Epithelial cell of esophagus (primary cell): Measurements from ENCODE around the gene NAA10.

Experiments
- DNase-seq: peaks from one replicate; pipeline ENCODE4 v3.0.0; 2010; ENCODE audit warnings: low read depth
- H3K4me3 ChIP-seq: 2 replicates; pipeline ENCODE4 v1.5.1; 2011; ENCODE audit warnings: mild to moderate bottlenecking, low read length, control low read depth
- TF ChIP-seq, protein P1 (sequence below): IDR thresholded peaks from 2 replicates; pipeline ENCODE4 v1.5.1; 2011; ENCODE audit warnings: low read depth, mild to moderate bottlenecking, low read length, control low read depth, inconsistent platforms; ENCODE audit not compliant: insufficient read depth; ENCODE audit errors: missing control alignments

NAA10 gene

DNA sequence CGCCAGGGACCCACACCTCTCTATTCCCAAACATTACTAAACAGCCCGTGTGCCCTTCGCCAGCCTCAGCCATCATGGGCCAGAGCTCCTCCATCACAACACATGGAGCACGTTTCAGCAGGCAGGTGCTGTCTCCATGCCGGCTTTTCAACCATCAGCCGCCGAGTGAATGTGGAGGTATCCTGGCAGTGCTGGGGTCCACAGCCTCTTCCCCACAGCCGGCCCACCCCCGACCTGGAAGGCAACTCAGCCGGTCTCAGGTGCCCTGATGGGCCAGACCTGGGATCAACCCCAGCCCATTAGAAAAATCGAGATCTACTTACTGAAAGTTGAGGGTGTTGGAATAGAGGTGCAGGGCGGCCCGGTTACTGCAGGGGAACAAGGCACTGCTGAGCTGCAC is 3.1 kb downstream of the NAA10 start:
- TF ChIP-seq, protein P1, sequence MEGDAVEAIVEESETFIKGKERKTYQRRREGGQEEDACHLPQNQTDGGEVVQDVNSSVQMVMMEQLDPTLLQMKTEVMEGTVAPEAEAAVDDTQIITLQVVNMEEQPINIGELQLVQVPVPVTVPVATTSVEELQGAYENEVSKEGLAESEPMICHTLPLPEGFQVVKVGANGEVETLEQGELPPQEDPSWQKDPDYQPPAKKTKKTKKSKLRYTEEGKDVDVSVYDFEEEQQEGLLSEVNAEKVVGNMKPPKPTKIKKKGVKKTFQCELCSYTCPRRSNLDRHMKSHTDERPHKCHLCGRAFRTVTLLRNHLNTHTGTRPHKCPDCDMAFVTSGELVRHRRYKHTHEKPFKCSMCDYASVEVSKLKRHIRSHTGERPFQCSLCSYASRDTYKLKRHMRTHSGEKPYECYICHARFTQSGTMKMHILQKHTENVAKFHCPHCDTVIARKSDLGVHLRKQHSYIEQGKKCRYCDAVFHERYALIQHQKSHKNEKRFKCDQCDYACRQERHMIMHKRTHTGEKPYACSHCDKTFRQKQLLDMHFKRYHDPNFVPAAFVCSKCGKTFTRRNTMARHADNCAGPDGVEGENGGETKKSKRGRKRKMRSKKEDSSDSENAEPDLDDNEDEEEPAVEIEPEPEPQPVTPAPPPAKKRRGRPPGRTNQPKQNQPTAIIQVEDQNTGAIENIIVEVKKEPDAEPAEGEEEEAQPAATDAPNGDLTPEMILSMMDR, result no peak
- H3K4me3 ChIP-seq, result no peak overlapping the region
- DNase-seq, result no peak

DNA sequence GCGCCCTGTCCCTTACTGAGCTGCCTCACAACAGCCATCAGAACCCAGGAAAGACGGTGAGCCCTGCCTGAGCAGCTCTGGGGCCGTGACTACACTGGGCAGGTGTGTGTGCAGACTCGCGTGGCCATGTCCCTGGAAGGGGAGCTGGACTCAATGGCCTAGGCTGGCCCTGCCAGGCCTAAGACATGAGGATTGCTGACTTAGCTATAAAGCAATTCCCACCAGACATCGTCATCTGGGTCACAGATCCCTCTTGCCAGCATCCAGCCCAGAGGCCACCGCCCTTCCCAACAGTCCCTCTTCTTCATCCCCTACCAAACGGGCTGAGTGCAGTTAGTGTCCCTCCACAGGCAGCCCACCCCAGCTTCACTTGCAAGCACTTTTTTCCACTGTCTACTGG is 3.7 kb downstream of the NAA10 start:
- TF ChIP-seq, protein P1, result no peak
- no peak overlapping the region for H3K4me3 ChIP-seq
- no peak for DNase-seq

DNA sequence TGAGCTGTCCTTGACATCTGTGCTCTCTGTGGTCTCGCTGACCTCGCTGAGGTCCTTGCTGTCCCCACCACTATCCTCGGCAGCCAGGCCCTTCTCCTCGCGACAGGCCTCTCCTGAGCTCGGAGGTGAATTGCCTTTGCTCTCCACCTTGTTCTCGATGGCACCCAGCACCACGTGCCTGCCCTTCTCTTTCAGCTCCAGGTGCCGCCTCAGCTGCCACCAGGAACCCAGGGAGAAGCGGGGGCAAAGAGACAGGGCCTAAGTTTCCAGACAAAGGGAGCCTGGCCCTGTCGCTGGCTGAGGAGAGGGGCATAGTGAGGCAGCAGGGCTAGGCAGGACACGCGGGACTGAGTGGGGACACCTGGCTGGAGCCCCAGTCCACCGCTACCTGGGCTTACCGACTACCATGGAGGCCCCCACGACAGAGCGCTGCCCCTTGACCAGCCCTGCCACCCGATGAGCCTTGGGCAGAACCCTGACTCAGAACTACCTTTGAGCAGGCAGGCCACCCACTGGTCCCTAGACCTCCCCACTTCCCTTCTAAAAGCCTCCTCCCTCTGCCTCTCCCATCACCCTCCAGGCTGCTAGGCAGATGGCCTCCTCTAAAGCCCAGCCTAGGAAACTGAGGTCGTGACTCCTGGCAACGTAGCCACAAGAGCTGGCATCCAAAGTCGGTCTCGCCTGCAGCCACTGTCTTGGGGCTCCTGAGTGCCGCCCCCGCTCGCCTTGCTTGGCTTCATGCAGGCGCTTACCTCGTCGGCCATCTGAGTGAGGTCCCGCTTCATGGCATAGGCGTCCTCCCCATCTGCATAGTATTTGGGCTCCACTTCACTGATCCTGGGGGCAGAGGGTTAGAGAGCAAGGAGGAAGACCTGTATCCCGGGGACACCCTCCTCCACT is 4.6 kb downstream of the NAA10 start:
- TF ChIP-seq, protein P1, result no peak
- no peak for DNase-seq
- H3K4me3 ChIP-seq, result no peak overlapping the region

DNA sequence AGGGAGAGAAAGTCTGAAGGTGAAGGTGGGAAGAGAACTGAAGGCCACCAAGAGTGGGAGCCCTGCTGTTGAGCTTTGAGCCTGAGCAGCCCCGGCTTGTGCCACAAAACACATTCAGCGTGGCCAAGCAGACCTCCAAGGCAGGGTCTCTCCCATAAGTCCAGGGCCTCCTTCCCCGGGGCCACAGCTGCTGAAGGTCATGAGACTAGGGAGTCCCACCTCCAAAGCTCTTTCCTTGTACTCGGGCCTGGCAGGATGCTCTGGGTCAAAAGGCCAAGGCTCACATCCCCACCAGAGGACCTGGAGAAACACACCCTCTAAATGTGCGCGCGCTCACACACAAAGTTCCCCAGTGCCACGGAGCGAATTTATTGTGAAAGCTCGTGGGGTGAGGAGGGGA is 5.3 kb downstream of the NAA10 start:
- no peak overlapping the region for H3K4me3 ChIP-seq
- DNase-seq, result no peak

DNA sequence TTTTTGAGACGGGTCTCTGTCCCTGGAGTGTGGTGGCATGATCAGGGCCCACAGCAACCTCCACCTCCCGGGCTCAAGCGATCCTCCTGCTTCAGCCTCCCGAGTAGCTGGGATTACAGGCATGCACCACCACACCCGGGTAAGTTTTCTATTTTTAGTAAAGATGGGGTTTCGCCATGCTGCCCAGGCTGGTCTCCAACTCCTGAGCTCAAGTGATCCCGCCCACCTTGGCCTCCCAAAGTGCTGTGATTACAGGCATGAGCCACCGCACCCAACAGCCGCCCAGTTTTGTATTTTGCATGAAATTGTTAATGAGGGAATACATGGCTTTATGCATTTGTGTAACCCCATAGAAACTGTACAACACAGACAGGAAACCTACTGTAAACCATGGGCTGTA is 6.0 kb downstream of the NAA10 start:
- DNase-seq, result no peak
- TF ChIP-seq, protein P1, result no peak
- H3K4me3 ChIP-seq, result no peak overlapping the region

More for the DNA sequence above, 5.3 kb downstream of the NAA10 start:
- TF ChIP-seq, protein P1, result no peak

DNA sequence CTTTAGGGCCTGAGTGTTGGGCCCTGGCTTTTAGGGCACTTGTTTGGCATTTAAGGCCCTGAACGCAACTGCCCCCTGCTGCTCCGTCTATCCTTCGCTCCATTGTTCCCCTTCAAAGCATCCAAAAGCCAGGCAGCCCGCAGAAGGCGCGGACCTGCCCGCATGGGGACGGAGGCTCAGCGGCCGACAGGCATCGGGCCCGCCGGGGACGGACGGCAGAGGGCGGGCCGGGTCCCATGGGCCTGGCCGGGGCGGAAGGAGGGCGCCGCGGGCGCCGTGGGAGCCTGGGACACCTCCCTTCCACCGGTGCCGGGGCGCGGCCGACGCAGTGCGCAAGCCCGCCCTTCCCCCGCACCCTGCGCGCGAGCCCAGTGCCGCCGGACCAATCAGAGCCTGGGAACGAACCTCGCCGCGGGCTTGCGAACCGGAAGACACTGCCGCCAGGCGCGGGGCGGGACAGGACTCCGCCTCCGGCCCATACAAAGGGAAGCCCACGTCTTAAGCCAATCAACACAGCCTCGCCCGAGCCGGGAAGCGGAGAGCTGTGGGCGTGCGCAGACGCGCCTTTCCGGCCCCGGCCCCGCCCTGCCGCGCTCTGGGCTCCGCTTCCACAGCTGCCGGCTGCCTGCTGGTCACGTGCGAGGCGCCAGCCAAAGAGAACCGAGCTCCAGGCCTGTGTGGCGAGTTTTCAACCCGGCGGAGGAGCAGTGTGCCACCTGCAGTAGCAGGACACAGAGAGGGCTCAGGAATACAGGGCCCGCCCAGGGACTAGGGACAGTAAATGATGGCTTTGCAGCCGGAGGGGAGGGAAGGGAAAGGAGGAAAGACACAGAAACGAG is 6.7 kb downstream of the NAA10 start:
- DNase-seq, result peak; percentile 98
- TF ChIP-seq, protein P1, result no peak
- H3K4me3 ChIP-seq, result peak overlapping the region; percentile 55
